NCI-H2227 treated with DMSO at 0.1 percent for 48 hours (cell line): ENCODE data around the gene ITGAE.

ENCODE experiments used
- DNase-seq: peaks from one replicate; lab custom pipeline; 2025; lab: John Stamatoyannopoulos, UW

The ITGAE gene

DNA sequence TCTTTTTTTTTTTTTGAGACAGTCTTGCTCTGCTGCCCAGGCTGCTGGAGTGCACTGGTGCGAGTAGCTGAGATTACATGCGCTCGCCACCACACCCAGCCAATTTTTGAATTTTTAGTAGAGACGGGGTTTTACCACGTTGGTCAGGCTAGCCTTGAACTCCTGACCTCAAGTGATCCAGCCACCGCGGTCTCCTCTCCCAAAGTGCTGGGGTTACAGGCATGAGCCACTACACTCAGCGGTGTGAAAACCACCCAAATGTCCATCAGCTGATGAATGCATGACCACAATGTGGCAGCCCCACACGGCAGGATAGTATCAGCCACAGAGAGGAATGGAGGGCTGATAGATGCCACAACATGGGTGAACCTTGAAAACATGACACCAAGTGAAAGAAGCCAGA, 107.2 kb downstream of the ITGAE start:
- no peak for DNase-seq

DNA sequence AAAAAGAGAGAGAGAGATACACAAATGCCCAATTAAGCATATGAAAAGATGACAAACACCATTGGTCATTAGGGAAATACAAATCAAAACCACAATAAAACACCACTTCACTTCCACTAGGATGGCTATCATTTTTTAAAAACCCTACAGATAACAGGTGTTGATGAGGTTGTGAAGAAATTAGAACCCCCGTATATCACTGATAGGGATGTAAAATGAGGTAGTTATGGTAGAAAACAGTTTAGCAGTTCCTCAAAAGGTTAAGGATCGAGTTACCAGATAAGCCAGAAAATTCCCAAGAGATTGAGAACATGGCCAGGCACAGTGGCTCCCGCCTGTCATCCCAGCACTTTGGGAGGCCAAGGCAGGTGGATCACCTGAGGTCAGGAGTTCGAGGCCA, 107.8 kb downstream of the ITGAE start:
- DNase-seq = no peak

DNA sequence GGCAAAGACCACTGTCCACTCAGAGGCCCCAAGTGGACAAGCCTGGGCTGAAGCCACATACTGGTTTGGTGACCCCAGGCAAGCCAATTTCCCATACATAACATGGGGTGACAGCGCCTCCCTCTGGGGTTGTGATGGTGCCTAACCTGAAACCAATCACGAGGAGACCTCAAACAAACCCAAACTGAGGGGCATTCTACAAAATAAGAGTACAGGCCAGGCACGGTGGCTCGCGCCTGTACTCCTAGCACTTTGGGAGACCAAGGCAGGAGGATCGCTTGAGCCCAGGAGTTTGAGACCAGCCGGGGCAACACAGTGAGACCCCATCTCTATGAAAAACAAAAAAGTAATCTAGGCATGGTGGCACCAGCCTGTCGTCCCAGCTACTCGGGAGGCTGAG, 108.6 kb downstream of the ITGAE start:
- DNase-seq = no peak

DNA sequence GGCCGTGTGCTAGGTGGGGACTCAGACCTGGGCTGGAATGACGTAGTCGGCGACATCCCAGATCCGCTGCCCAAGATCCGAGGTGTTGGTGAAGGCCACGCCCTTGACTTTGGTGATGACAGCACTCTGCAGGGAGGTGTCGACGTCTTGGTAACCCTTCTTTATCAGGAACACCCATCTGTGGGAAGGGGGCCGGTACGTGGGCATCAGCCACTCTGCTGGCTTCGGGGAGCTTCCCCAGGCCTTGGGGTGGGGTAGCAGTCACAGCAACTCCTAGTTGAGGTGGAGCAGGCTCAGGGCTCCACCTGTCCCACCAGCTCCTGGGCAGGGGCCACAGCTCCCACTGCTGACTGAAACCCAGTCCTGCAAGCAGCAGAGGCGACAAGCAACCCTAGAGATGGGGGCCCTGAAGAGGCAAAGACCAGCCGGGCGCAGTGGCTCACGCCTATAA, 109.3 kb downstream of the ITGAE start:
- no peak for DNase-seq

DNA sequence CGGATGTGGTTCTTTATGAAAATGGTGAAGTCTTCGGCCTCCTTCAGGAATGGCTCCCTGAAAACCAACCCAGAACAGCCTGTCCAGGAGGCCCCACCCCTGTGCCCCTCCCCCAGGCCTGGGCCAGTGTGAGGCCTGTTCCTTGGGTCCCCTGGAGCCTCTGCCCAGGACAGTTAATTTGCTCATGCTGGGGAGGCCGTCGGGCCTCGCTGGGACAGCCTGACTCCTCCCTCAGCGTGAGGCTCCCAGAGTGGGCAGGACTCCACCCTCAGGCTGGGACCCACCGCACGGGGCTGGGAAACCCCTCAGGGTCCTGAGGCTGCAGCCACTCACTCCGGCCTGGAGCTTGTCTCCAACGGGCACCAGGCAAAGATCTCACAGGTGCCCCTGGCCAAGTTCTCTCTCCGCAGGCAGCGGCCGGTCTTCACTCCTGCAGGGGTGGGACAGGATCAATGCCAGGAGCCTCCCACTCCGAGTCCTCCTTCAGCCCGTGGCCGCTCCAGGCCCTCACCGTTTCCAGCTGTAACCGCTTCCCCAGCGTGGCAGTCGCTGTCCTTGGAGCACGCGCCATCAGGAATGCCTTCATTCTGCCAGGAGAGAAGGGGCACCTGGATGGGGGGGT, 110.8 kb downstream of the ITGAE start:
- DNase-seq = no peak

DNA sequence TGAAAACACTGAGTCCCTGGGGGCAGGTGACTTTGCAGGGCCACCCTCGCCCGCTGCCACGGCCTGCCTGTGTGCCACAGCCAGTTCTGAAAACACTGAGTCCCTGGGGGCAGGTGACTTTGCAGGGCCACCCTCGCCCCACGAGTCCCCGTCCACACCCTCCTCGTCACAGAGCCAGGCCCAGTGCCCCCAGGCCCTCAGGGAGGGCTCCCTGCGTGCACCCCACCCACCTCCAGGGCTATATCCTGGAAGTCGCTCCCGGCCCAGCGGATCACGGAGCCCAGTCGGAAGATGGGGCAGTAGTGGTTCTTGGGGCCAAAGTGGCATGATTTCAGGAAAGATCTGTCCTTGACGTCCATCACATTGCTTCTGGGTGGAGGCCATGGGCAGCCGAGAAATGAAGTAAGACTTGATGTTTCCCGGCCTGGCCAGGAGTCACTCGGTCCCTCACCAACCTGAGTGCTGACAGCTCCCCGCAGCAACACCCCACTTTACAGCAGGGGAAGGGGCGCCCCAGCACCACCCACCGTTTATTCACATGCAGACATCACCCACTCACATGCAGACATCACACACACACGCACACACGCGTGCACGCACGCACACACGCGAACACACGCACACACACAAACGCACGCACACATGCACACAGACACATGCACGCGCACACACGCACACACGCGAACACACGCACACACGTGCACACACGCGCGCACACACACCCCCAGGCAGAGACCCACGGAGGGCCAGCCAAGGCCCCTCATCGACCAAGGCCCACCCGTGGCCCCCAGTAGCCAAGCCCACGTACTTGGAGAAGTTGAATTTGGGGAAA, 111.5 kb downstream of the ITGAE start:
- no peak for DNase-seq

DNA sequence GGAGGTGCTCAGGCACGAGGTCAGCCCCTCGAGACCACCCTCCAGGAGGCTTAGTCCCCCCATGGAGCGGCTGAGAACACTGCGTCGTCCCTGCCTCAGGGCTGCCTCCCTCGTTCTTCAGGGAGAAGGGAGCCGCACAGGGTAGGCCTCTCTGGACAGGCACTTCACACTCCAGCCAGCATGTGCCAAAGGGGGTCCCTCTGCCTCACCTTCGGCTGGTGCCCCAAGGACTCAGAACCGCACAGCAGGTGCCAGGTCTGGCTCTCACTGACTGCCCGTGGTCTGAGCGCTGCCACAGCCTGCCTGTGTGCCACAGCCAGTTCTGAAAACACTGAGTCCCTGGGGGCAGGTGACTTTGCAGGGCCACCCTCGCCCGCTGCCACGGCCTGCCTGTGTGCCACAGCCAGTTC, 112.1 kb downstream of the ITGAE start:
- DNase-seq = no peak

DNA sequence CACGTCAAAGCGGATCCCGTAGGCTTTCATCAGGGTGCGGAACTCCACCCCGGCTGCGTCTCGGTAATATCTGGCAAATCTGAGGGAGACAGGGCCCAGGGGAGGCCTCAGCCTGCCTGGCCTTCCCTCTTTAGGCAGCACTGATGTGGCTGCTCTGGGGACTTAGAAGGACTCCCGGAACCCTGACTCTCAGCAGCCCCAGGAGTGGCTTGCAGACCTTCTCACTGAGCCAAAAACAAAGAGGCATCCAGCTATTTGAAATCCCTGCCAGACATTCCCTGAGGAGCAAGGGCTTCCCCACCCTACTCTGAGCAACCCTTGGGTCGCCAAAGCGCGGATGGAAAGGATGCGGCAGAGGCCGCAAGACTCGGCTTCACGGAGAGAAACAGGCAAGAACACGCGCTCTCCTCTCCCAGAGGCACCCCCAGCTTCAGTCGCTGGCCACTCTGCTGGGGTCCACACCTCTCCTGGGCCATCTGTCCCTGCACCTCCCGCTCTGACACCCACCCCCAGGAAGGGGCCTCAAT, 112.9 kb downstream of the ITGAE start:
- no peak for DNase-seq

DNA sequence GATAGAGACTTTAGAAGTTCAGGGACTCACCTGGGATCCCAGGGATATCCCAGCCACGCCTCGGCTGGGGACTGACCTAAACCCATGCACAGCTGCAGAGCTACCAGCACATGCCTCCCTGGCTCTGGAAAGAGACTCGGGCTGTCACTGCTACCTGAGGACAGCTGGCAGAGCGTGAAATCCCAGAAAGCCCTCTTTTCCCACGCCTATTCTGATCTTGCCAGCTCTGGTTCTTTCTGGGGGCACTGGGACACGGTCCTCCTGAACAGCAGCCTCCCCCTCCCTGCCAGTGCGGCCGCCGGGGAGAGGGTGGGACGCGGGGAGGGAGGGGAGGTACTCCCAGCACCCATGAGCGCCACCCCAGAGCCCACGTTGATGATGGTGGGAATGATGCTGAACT, 115.8 kb downstream of the ITGAE start:
- DNase-seq = no peak

DNA sequence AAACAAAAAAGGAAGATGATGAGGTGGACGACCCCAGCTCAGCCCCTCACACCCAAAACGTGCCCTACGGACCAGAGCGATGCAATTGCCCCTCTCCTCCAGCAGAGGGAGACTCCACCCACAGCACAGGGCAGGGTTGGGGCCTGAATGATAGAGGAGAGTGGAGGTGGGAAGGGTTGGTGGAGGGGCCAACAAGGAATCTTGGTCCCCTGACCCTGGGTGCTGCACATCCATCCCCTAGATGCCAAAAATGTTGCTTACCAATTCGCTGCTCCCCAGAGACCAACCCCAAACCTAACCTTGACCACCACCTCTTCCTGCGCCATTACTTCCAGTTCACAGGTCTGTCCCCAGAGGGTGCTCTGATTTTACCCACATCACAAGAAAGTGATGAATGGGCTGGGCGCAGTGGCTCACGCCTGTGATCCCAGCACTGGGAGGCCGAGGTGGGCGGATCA, 117.9 kb downstream of the ITGAE start:
- no peak for DNase-seq

DNA sequence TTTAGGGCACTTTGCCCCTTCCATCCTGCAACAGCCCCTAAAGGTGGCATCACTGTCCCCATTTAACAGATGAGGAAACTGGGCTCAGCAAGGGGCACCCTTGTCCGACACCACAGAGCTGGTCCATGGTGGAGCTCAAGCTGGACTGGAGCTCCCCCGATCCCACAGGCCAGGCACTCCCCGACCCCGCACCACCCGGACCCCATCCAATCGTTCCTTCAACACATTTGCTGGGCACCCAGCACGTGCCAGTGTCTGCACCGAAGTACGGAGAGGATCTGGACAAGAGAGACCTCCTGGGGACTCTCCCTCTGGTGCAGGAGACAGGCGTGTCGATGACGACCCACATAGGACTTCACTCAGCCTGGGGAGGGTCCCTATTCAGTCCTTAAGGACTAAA, 119.0 kb downstream of the ITGAE start:
- no peak for DNase-seq

DNA sequence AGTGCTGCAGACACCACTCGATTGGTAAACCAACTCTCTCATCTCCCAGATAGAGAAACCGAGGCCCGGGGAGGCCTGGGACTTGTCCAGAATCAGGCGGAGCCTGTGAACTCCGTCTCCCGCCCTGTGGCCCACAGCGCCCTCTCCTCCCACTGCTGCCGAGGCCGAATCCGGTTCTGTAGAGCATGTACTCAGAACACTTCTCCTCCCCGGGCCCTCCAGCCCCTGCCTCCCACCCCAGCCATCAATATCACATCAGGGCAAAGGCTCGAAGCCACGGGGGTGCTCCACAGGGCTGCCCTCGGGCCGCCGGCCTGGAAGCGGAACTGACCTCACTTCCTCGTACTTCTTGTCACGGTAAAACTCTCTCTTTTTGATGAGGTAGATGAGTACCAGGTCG, 119.4 kb downstream of the ITGAE start:
- no peak for DNase-seq

DNA sequence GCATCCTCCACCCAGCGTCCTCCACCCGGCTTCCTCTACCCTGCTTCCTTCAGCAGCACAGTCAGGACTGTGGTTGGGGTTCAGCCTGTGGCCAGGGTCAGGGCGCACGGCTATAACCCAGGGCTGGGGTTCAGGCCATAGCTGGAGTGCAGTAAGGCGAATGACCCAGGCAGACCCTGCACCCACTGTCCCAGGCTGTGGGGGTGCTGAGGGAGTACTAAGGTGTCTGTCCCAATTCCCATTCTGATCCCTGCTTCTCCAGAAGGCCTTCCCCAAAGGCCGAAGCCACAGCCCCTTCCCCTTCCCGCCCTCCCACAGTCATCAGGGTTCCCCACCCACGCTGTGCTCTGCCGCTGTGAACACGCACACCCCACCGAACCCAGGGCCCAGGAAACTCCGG, 119.9 kb downstream of the ITGAE start:
- no peak for DNase-seq

DNA sequence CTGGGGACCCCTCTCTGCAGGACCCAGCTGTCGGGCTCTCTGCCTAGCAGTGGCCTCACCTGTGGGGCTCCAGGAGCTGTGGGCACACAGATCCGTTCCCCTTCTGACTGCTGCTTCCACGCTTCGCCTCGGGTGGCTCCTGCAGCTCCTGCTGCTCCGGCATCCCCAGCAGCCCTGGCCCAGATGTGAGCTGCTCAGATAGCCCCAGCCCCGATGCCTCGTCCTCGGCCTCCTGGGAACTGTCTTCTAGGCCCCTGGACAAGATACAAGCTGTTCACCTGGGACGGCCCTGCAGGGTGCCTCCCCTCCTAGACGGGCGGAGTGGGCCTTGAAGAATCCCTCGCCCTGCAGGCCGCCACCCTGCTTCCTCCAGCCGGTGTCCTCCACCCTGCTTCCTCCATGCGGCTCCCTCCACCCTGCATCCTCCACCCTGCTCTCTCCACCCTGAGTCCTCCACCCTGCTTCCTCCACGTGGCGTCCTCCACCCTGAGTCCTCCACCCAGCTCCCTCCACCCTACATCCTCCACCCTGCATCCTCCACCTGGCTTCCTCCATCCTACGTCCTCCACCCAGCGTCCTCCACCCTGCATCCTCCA, 121.4 kb downstream of the ITGAE start:
- no peak for DNase-seq

DNA sequence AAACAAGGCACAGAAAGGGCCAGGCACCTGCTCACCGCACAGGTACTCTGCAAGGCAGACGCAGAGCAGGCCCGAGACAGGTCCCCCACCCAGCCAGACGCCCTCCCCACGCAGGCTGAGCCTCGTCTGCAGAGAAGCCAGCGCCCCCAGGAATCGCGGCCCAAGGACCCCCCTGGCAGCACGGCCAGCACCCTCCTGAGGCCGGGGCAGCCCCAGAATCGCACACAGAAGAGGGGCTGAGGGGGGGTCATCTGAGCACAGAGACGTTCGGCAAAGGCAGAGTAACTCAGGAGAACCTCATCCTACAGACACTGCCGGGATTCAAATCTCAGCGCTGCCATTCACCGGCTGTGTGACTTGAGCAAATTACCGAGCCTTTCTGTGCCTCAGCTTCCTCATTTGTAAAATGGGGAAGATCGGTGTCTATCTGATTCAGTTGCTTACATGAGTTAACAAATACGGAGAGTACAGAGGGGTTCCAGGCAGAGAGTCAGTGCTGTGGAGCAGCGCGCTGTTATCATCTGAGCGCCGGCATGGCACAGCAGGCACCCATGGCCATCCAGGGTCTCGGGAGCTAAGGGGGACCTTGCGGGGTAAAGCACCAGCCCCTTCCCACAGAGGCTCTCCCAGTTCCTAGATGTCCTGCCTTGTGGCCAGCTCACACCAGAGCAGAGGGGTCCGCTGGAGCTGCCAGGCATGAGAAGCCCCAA, 122.0 kb downstream of the ITGAE start:
- no peak for DNase-seq

DNA sequence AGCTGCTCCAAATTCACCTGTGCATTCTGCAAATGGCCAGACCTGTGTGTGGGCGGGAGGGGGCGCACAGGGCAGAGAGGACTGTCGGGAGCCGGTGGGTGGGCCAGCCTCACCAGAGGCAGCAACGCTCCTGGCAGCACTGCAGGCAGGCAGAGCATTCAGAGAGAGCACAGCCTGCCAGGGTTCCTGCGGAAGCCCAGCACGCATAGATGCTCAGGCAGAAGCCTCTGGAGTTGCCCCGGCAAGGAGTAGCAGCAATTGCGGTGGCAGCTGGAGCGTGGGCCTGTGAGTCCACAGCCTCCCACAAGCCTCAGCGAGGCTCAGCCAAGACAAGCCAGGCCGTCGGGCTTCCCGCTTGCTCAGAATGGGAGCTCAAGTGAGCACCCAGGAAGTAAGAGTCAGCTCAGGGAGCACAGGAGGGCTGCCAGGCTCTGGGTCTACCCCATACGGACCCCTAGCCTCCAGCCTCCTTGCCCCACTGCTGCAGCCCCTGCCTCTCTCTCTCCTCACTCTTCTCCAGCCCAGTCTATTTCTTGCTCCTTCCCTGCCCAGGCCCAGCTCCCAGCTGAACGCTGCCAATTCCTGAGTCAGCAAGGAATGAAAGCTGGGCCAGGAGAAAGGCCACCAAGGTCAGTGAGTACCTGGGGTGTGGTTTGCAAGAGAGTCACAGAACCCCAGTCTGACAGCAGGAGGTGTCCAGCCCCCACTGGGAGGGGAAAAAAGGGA, 122.7 kb downstream of the ITGAE start:
- DNase-seq = no peak

DNA sequence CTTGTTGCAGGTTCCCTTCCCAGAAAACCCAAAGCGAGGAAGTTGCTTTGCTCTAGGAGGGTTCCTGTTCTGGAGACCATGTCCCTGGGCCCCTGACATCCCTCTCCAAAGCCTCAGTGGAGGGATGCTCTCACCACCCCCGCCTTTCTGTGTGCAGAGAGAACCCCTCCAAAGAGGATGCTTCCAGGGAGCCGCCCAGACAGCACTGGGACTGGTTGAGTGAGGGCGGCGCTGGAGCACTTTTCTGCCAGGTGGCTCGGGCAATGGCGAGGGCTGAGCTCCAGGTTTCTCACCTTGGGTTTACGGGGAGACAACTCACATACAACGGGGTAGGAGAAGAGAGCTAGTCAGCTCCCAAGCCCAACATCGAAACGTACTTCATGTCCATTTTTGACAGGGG, 125.1 kb downstream of the ITGAE start:
- DNase-seq = no peak

DNA sequence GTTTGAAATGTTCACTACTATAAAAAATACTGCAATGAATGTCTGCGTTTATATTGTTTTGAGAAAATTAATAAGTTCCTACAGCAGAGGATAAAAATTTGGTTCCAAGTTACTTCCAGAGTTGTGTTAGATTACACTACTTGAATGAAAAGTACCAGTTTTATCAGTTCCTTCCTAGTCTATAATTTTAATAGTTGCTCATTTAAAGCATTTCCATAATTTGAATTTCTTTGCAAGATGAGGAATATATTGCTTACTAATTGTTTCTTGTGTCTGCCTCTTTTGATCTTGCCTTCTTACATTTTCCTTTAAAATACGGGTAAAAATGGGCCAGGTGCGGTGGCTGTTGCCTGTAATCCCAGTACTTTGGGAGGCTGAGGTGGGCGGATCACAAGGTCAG, 128.4 kb downstream of the ITGAE start:
- DNase-seq = no peak

DNA sequence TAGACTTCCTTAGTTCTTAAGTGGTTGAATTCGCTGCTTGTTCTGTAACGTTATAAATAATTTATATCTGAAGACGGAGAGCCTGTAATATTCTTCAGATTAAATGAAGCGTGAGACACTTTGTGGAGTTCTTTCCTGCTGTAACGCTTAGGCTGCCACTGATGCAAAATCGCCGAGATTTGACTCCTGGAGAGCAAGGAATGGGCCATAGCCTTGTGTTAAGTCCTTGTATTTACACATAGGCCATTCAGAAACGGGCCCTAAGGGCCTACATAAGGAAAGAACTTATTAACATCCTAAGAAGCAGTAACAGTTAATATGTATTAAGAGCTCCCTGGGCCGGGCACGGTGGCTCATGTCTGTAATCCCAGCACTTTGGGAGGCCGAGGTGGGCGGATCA, 131.4 kb downstream of the ITGAE start:
- DNase-seq = no peak

DNA sequence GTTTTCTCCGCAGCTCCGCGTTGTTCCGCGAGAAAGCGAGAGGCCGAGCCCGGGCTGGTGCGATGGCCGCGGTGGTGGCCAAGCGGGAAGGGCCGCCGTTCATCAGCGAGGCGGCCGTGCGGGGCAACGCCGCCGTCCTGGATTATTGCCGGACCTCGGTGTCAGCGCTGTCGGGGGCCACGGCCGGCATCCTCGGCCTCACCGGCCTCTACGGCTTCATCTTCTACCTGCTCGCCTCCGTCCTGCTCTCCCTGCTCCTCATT, 132.0 kb downstream of the ITGAE start:
- no peak for DNase-seq

DNA sequence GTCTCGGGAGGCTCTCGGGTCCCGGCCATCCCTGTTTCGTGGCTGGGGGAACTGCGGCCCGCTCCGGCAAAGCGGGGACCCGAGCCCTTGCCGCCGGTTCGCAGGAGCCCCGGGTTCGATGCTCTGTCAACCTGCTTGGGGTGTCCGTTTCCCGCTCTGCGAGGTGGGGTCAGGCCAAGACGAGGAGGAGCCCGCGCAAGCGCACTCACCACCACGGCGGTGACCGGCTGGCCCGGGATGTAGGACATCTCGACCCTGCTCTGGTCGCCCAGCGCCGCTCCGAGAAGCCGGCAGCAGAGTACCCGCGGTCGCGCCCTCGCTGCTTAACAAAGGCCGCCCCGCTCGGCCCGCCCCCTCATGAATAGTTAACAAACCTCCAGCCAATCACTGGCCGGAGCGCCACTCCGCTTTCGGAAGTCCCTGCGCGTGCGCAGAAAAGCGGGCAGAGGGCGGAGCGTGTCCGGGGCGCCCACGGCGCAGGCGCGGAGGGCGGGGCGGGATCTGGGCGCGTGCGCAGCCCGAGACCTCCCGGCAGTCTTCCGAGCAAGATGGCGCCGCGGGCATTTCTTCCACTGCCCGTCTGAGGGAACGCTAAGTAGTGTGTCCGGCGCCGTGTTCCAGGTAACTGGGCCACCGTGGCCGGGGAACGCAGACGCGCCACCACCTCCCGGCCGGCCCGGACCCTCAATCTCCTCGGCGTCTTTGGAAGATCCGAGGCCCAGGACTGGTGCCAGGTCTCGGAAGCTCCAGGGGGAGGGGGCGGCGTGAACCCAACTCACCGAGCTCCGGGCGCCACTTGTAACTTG, 132.5 kb downstream of the ITGAE start, which contains the start of the genes EMC6 and TAX1BP3:
Gene EMC6 (plus strand): TSS at position 534 of the 806 bp plus-strand sequence. CDS start 335 bp downstream, outside the sequence.
Gene TAX1BP3 (minus strand): TSS at position 300 of the 806 bp plus-strand sequence. CDS start 52 bp downstream, at position 248.
- peak; percentile 97 for DNase-seq
